IMR-90 (cell line): ENCODE results near the gene PRODH. TPM values are rescaled to one million over a fixed set of nuclear protein-coding genes. Genes with fewer than 3 reads are reported as not detected.

ENCODE experiments used
- ATAC-seq: fragments of 200-7000 bp; cut with Tn5 transposase; 2 replicates; pipeline ENCODE4 v1.9.1; 2020; ENCODE audit warnings: low read depth, mild to moderate bottlenecking, moderate library complexity
- BruUV-seq: library from RNA; stranded (reverse); fragments of 400-500 nt; replicated peaks from 2 replicates; lab custom pipeline; 2021; lab: Mats Ljungman, UMichigan
- CTCF ChIA-PET: fragments of 300-600 bp; formaldehyde crosslinking; extraction: SDS; loops from one replicate; lab custom pipeline; 2021; ENCODE audit warnings: antibody characterized with exemption; lab: Yijun Ruan, JAX
- POLR2A ChIA-PET: fragments of 300-600 bp; sonication (Branson Sonifier 250); formaldehyde crosslinking; loops from one replicate; lab custom pipeline; 2022; ENCODE audit warnings: antibody characterized with exemption; ENCODE audit not compliant: unreplicated experiment; lab: Charles Lee
- DNase-seq: peaks from one replicate; pipeline ENCODE4 v3.0.0; 2013
- H2AFZ ChIP-seq: replicated peaks from 2 replicates; pipeline ENCODE3; 2013; ENCODE audit warnings: low read length, mild to moderate bottlenecking; ENCODE audit not compliant: poor library complexity
- H2AK5ac ChIP-seq: 2 replicates; pipeline ENCODE4 v1.6.1; 2013; ENCODE audit warnings: low read depth, low read length, inconsistent platforms
- H2AK9ac ChIP-seq: replicated peaks from 2 replicates; pipeline ENCODE3; 2013; ENCODE audit warnings: mild to moderate bottlenecking, low read depth, low read length, moderate library complexity; ENCODE audit not compliant: poor library complexity
- H2BK120ac ChIP-seq: 2 replicates; pipeline ENCODE4 v1.6.1; 2013; ENCODE audit warnings: low read depth, low read length, inconsistent platforms
- H2BK15ac ChIP-seq: 3 replicates; pipeline ENCODE4 v1.6.1; 2013; ENCODE audit warnings: low read depth, low read length, inconsistent platforms
- H2BK20ac ChIP-seq: 2 replicates; pipeline ENCODE4 v1.6.1; 2013; ENCODE audit warnings: low read depth, mild to moderate bottlenecking, inconsistent platforms, low read length, moderate library complexity
- H2BK5ac ChIP-seq: 2 replicates; pipeline ENCODE4 v1.6.1; 2013; ENCODE audit warnings: mild to moderate bottlenecking, low read depth, low read length, inconsistent platforms; ENCODE audit not compliant: poor library complexity, severe bottlenecking
- H3K14ac ChIP-seq: replicated peaks from 2 replicates; pipeline ENCODE4 v1.6.1; 2013; ENCODE audit warnings: low read depth, low read length, inconsistent platforms
- H3K18ac ChIP-seq: 2 replicates; pipeline ENCODE4 v1.6.1; 2013; ENCODE audit warnings: low read depth, low read length, control low read depth
- H3K23ac ChIP-seq: 2 replicates; pipeline ENCODE4 v1.6.1; 2013; ENCODE audit warnings: low read depth, low read length, inconsistent platforms
- H3K27ac ChIP-seq: 2 replicates; pipeline ENCODE4 v1.5.1; 2013; ENCODE audit warnings: mild to moderate bottlenecking, control low read depth, low read length; ENCODE audit not compliant: insufficient read depth
- H3K27me3 ChIP-seq: 2 replicates; pipeline ENCODE4 v1.6.1; 2013; ENCODE audit warnings: low read length; ENCODE audit not compliant: control insufficient read depth, insufficient read depth
- H3K36me3 ChIP-seq: 2 replicates; pipeline ENCODE4 v1.6.1; 2013; ENCODE audit warnings: low read length, mixed read lengths; ENCODE audit not compliant: control insufficient read depth, insufficient read depth
- H3K4ac ChIP-seq: 2 replicates; pipeline ENCODE4 v1.6.1; 2013; ENCODE audit warnings: low read depth, low read length, inconsistent platforms
- H3K4me1 ChIP-seq: 2 replicates; pipeline ENCODE4 v1.6.1; 2013; ENCODE audit warnings: low read length, mixed read lengths; ENCODE audit not compliant: control insufficient read depth, insufficient read depth
- H3K4me2 ChIP-seq: 2 replicates; pipeline ENCODE4 v1.6.1; 2013; ENCODE audit warnings: low read depth, mild to moderate bottlenecking, control low read depth, low read length, moderate library complexity
- H3K4me3 ChIP-seq: 2 replicates; pipeline ENCODE4 v1.5.1; 2013; ENCODE audit warnings: low read depth, mild to moderate bottlenecking, control low read depth, low read length, moderate library complexity; ENCODE audit not compliant: insufficient read depth
- H3K56ac ChIP-seq: 2 replicates; pipeline ENCODE4 v1.6.1; 2013; ENCODE audit warnings: low read length, inconsistent platforms; ENCODE audit not compliant: insufficient read depth; ENCODE audit errors: extremely low read depth
- H3K79me1 ChIP-seq, 2 experiments: 2 replicates each; pipeline ENCODE4 v1.6.1; 2013; ENCODE audit warnings: low read length in 2 of 2, inconsistent platforms in 1 of 2, low read depth in 1 of 2
- H3K9ac ChIP-seq: 2 replicates; pipeline ENCODE4 v1.6.1; 2013; ENCODE audit warnings: low read depth, low read length, control low read depth
- H3K9me1 ChIP-seq: 2 replicates; pipeline ENCODE4 v1.6.1; 2013; ENCODE audit warnings: low read length, inconsistent platforms; ENCODE audit not compliant: insufficient read depth
- H3K9me3 ChIP-seq: 2 replicates; pipeline ENCODE4 v1.6.1; 2013; ENCODE audit warnings: low read length; ENCODE audit not compliant: control insufficient read depth, insufficient read depth
- H4K20me1 ChIP-seq: 2 replicates; pipeline ENCODE4 v1.6.1; 2013; ENCODE audit warnings: low read length, inconsistent platforms; ENCODE audit not compliant: insufficient read depth
- H4K5ac ChIP-seq: 2 replicates; pipeline ENCODE4 v1.6.1; 2013; ENCODE audit warnings: mild to moderate bottlenecking, low read depth, low read length, control low read depth
- H4K8ac ChIP-seq, 2 experiments: 2 replicates each; pipeline ENCODE4 v1.6.1; 2013; ENCODE audit warnings: low read depth in 2 of 2, low read length in 2 of 2, control low read depth in 1 of 2, inconsistent platforms in 1 of 2
- H4K91ac ChIP-seq: 2 replicates; pipeline ENCODE4 v1.6.1; 2013; ENCODE audit warnings: low read depth, low read length, inconsistent platforms; ENCODE audit not compliant: insufficient read depth
- ELK1 ChIP-seq: fragments of 150-350 bp; IDR thresholded peaks from 2 replicates; pipeline ENCODE4 v1.6.1; 2016; ENCODE audit warnings: low read depth, mild to moderate bottlenecking, low read length, moderate library complexity, borderline replicate concordance
- FOS ChIP-seq: fragments of 150-350 bp; IDR thresholded peaks from 2 replicates; pipeline ENCODE4 v1.6.1; 2016; ENCODE audit warnings: low read depth, low read length
- MAFK ChIP-seq: IDR thresholded peaks from 2 replicates; pipeline ENCODE4 v1.6.1; 2012; ENCODE audit warnings: low read depth, low read length, improper control_type of control experiment
- NFE2L2 ChIP-seq: fragments of 150-350 bp; IDR thresholded peaks from 2 replicates; pipeline ENCODE4 v1.6.1; 2016; ENCODE audit warnings: low read depth, mild to moderate bottlenecking, low read length
- RAD21 ChIP-seq: IDR thresholded peaks from 2 replicates; pipeline ENCODE4 v1.6.1; 2012; ENCODE audit warnings: low read length, improper control_type of control experiment
- RCOR1 ChIP-seq: IDR thresholded peaks from 2 replicates; pipeline ENCODE4 v1.6.1; 2012; ENCODE audit warnings: mild to moderate bottlenecking, low read length, improper control_type of control experiment; ENCODE audit not compliant: insufficient replicate concordance
- SMC3 ChIP-seq: fragments of 150-350 bp; IDR thresholded peaks from 2 replicates; pipeline ENCODE4 v1.6.1; 2016; ENCODE audit warnings: low read depth, mild to moderate bottlenecking, antibody characterized with exemption, low read length, moderate library complexity
- USF2 ChIP-seq: fragments of 150-350 bp; IDR thresholded peaks from 2 replicates; pipeline ENCODE4 v1.6.1; 2017; ENCODE audit warnings: mild to moderate bottlenecking, antibody characterized with exemption, low read length, low read depth
- dilution Hi-C: fragments of 300-500 bp; cut with HindIII; formaldehyde crosslinking; loops from one replicate; pipeline ENCODE4 v1.14.3; 2018; ENCODE audit warnings: low sequenced_read_pairs; ENCODE audit not compliant: unreplicated experiment
- in situ Hi-C: fragments of 300-500 bp; cut with MboI; formaldehyde crosslinking; loops from 3 replicates; pipeline ENCODE4 v1.14.3; 2019; ENCODE audit warnings: low sequenced_read_pairs, inconsistent platforms, mixed read lengths
- intact Hi-C: fragments of 100-400 bp; cut with micrococcal nuclease; formaldehyde crosslinking; loops from 2 replicates; pipeline ENCODE4 v1.10.0; 2022
- polyA plus RNA-seq, 3 experiments: library from polyadenylated mRNA; depleted of rRNA; stranded (reverse); fragments of >200 nt; gene quantifications; 2 replicates each; pipeline ENCODE4 v1.2.3, GENCODE V29; 2012; ENCODE audit warnings: low replicate concordance in 1 of 3
- total RNA-seq: library from RNA; depleted of rRNA; stranded (reverse); fragments of >200 nt; gene quantifications from 2 replicates; pipeline ENCODE4 v1.2.3, GENCODE V29; 2012

PRODH gene
- total and polyA plus RNA-seq, 2 of the 4 experiments (the other 2 are of a cell fraction), result 0.02 TPM; not detected in 1

GRCh38 chr22:18980829-18981228 lies 44.7 kb upstream of the PRODH start:
- Histone ChIP-seq H4K8ac (no peak overlapping the region), H2AFZ (no peak overlapping the region), H4K20me1 (no peaks in the 10 kb centered on the region), H3K4me1 (no peaks in the 10 kb centered on the region), H2AK5ac (no peak overlapping the region), H2BK15ac (no peak overlapping the region), H3K4me2 (no peak overlapping the region), H3K18ac (no peak overlapping the region), H3K27me3 (peaks cover under 1% of the 10 kb centered on the region; the same call in 1 of the 2 replicates), H3K14ac (no peak overlapping the region), H2BK5ac (no peak overlapping the region), H3K56ac (no peak overlapping the region), H3K9me1 (no peaks in the 10 kb centered on the region), H3K9ac (no peak overlapping the region), H3K4me3 (no peak overlapping the region), H3K9me3 (peaks cover 7% of the 10 kb centered on the region), H2AK9ac (no peak overlapping the region), H4K5ac (no peak overlapping the region), H2BK20ac (no peak overlapping the region), H3K79me1 (no peaks in the 10 kb centered on the region), H3K27ac (no peak overlapping the region), H2BK120ac (no peak overlapping the region), H3K36me3 (no peaks in the 10 kb centered on the region), H4K91ac (no peak overlapping the region), H3K4ac (no peak overlapping the region), H3K23ac (no peak overlapping the region)
- ATAC-seq (no peak), DNase-seq (no peak)
- intact Hi-C loops (no loop called here), dilution Hi-C loops (no loop called here), in situ Hi-C loops (no loop called here)
- no peak for TF ChIP-seq RAD21
- TF ChIP-seq SMC3, result no peak
- TF ChIP-seq RCOR1, result no peak
- no peak for TF ChIP-seq NFE2L2
- no peak for TF ChIP-seq FOS
- no peak for TF ChIP-seq ELK1
- no peak for TF ChIP-seq USF2
- TF ChIP-seq MAFK, result no peak
- no TSS peak for BruUV-seq
- ChIA-PET CTCF (no interaction called here), POLR2A (no interaction called here)
